Activated B cell treated with CpG ODN at 0.5 μM for 24 hours (primary cell): ENCODE results near the gene KIF12. TPM values are rescaled to one million over a fixed set of nuclear protein-coding genes. Genes with fewer than 3 reads are reported as not detected.

Experiments used
- ATAC-seq: fragments of 200-7000 bp; cut with Tn5 transposase; one replicate; pipeline ENCODE4 v1.10.0; 2021; ENCODE audit warnings: low read depth, mild to moderate bottlenecking, moderate library complexity
- CTCF ChIA-PET: fragments of 350-600 bp; sonication (Branson Sonifier 250); formaldehyde crosslinking; loops from one replicate; lab custom pipeline; 2021; ENCODE audit warnings: antibody characterized with exemption; lab: Charles Lee
- POLR2A ChIA-PET: fragments of 350-600 bp; sonication (Branson Sonifier 250); formaldehyde crosslinking; loops from one replicate; lab custom pipeline; 2021; ENCODE audit warnings: antibody characterized with exemption; lab: Charles Lee
- DNase-seq: peaks from one replicate; pipeline ENCODE4 v3.0.0; 2022
- H3K27ac Mint-ChIP-seq: one replicate; pipeline ENCODE4 v1.8.0; 2020; ENCODE audit warnings: mixed read lengths
- H3K27me3 Mint-ChIP-seq: one replicate; pipeline ENCODE4 v1.8.0; 2021; ENCODE audit warnings: mixed read lengths
- H3K36me3 Mint-ChIP-seq: one replicate; pipeline ENCODE4 v1.8.0; 2021; ENCODE audit warnings: low read depth, mixed read lengths
- H3K4me1 Mint-ChIP-seq: one replicate; pipeline ENCODE4 v1.8.0; 2021; ENCODE audit warnings: mixed read lengths
- H3K4me3 Mint-ChIP-seq: one replicate; pipeline ENCODE4 v1.8.0; 2020; ENCODE audit warnings: mild to moderate bottlenecking, mixed read lengths
- H3K9me3 Mint-ChIP-seq: one replicate; pipeline ENCODE4 v1.8.0; 2020; ENCODE audit warnings: mixed read lengths
- intact Hi-C: fragments of 100-400 bp; cut with micrococcal nuclease; formaldehyde crosslinking; loops from one replicate; pipeline ENCODE4 v1.15.1; 2024
- total RNA-seq: library from RNA; stranded (reverse); gene quantifications from 2 replicates; pipeline ENCODE4 v1.2.3, GENCODE V29; 2022
- TF ChIP-seq, protein P1 (sequence below): fragments of 200-600 bp; IDR thresholded peaks from one replicate; pipeline ENCODE4 v1.8.0; 2022; ENCODE audit warnings: antibody characterized with exemption, mild to moderate bottlenecking

The KIF12 gene
- total RNA-seq, 1 donor from 2014 or later = not detected

GRCh38 chr9:114096866-114097612, 2.1 kb downstream of the KIF12 start:
- H3K9me3 Mint-ChIP-seq = peaks cover 3% of the 10 kb centered on the region
- no peak for DNase-seq
- TF ChIP-seq, protein P1, sequence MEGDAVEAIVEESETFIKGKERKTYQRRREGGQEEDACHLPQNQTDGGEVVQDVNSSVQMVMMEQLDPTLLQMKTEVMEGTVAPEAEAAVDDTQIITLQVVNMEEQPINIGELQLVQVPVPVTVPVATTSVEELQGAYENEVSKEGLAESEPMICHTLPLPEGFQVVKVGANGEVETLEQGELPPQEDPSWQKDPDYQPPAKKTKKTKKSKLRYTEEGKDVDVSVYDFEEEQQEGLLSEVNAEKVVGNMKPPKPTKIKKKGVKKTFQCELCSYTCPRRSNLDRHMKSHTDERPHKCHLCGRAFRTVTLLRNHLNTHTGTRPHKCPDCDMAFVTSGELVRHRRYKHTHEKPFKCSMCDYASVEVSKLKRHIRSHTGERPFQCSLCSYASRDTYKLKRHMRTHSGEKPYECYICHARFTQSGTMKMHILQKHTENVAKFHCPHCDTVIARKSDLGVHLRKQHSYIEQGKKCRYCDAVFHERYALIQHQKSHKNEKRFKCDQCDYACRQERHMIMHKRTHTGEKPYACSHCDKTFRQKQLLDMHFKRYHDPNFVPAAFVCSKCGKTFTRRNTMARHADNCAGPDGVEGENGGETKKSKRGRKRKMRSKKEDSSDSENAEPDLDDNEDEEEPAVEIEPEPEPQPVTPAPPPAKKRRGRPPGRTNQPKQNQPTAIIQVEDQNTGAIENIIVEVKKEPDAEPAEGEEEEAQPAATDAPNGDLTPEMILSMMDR = no peak
- no peaks in the 10 kb centered on the region for H3K36me3 Mint-ChIP-seq
- intact Hi-C loops = no loop called here
- POLR2A ChIA-PET = no interaction called here
- CTCF ChIA-PET = no interaction called here
- no peak for ATAC-seq
- H3K4me3 Mint-ChIP-seq = no peak overlapping the region
- peaks cover 35% of the 10 kb centered on the region for H3K27me3 Mint-ChIP-seq
- H3K27ac Mint-ChIP-seq = no peak overlapping the region
- H3K4me1 Mint-ChIP-seq = peaks cover 8% of the 10 kb centered on the region

DNA sequence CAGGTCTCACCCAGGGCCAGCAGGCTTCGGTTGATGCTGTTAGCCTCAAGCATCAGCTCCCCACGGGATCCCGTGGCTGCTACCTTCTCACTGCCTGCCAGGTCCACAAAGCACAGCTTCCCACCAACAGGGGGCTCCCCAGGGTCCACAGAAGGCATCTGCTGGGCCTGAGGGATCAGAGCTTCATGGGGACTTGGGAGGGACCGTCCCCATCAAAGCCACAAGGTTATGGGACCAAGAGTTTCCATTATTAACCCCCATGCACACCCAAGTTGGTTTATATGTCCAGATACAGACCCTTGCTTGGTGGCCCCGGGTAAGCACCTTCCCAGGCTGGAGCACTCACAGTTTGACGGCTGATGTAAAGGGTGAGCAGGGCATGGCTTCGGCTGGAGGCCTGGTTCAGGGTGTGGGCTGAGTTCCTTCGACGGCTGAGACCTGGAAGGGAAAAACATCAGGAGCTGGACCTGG, 3.0 kb downstream of the KIF12 start:
- DNase-seq = no peak
- H3K9me3 Mint-ChIP-seq = no peaks in the 10 kb centered on the region
- TF ChIP-seq, protein P1 = no peak
- ATAC-seq = no peak
- H3K4me1 Mint-ChIP-seq = peaks cover 8% of the 10 kb centered on the region
- H3K27ac Mint-ChIP-seq = no peak overlapping the region
- intact Hi-C loops = no loop called here
- peaks cover 32% of the 10 kb centered on the region for H3K27me3 Mint-ChIP-seq
- H3K36me3 Mint-ChIP-seq = no peaks in the 10 kb centered on the region
- ChIA-PET CTCF (no interaction called here), POLR2A (no interaction called here)
- H3K4me3 Mint-ChIP-seq = no peak overlapping the region

GRCh38 chr9:114094971-114095370, 4.1 kb downstream of the KIF12 start:
- Mint-ChIP-seq H3K27me3 (peaks cover 31% of the 10 kb centered on the region), H3K4me3 (no peak overlapping the region), H3K4me1 (peaks cover 8% of the 10 kb centered on the region), H3K9me3 (no peaks in the 10 kb centered on the region), H3K36me3 (no peaks in the 10 kb centered on the region), H3K27ac (no peak overlapping the region)
- intact Hi-C loops = no loop called here
- ChIA-PET POLR2A (no interaction called here), CTCF (no interaction called here)
- ATAC-seq (no peak), DNase-seq (no peak)
- TF ChIP-seq, protein P1 = no peak

- ChIA-PET CTCF (no interaction called here), POLR2A (no interaction called here)
- Mint-ChIP-seq H3K4me3 (no peak overlapping the region), H3K27me3 (peaks cover 30% of the 10 kb centered on the region), H3K36me3 (no peaks in the 10 kb centered on the region), H3K9me3 (no peaks in the 10 kb centered on the region), H3K27ac (no peak overlapping the region), H3K4me1 (peaks cover 8% of the 10 kb centered on the region)
- intact Hi-C loops = no loop called here
- TF ChIP-seq, protein P1 = no peak
- ATAC-seq = no peak
- no peak for DNase-seq
Observed at GRCh38 chr9:114093761-114094505, 5.2 kb downstream of the KIF12 start.

GRCh38 chr9:114093031-114093471, 6.0 kb downstream of the KIF12 start:
- POLR2A ChIA-PET = no interaction called here
- intact Hi-C loops = no loop called here

More at GRCh38 chr9:114093031-114093471, 6.0 kb downstream of the KIF12 start:
- Mint-ChIP-seq H3K27ac (no peak overlapping the region), H3K4me1 (peaks cover 8% of the 10 kb centered on the region), H3K27me3 (peaks cover 32% of the 10 kb centered on the region), H3K36me3 (no peaks in the 10 kb centered on the region), H3K9me3 (no peaks in the 10 kb centered on the region), H3K4me3 (no peak overlapping the region)
- TF ChIP-seq, protein P1 = no peak
- DNase-seq = no peak
- no peak for ATAC-seq
- CTCF ChIA-PET = no interaction called here
